ENCODE measurements around the gene RBM26.

DNA sequence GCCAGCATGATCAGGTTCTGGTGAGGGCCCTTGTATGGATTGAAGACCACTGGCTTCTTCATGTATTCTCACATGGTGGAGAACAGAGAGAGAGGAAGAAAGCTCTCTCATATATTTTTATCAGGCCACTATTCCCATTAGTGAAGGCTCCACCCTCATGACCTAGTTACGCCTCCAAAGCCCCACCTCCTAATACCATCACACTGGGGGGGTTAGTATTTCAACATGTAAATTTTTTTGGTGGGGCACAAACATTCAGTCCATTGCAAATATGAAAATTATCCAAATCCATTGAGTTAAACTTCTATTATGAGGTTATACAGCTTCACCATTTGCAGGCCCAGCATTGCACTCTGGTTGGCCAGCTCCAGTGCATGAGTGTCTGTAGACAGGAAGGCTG lies 33.2 kb upstream of the RBM26 start:
- no peak for TF ChIP-seq EZH2 (IDR thresholded peaks at IDR 0.05; ENCODE audit: borderline replicate concordance)
- TF ChIP-seq, protein P1, sequence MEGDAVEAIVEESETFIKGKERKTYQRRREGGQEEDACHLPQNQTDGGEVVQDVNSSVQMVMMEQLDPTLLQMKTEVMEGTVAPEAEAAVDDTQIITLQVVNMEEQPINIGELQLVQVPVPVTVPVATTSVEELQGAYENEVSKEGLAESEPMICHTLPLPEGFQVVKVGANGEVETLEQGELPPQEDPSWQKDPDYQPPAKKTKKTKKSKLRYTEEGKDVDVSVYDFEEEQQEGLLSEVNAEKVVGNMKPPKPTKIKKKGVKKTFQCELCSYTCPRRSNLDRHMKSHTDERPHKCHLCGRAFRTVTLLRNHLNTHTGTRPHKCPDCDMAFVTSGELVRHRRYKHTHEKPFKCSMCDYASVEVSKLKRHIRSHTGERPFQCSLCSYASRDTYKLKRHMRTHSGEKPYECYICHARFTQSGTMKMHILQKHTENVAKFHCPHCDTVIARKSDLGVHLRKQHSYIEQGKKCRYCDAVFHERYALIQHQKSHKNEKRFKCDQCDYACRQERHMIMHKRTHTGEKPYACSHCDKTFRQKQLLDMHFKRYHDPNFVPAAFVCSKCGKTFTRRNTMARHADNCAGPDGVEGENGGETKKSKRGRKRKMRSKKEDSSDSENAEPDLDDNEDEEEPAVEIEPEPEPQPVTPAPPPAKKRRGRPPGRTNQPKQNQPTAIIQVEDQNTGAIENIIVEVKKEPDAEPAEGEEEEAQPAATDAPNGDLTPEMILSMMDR (IDR thresholded peaks at IDR 0.05; ENCODE audit: poor library complexity) = no peak
- no peak for TF ChIP-seq EZH2phosphoT487 (IDR thresholded peaks at IDR 0.05; ENCODE audit: low read depth, severe bottlenecking, unreplicated experiment)
